NCI-H446 (cell line): ENCODE data around the gene PNO1.

Source experiments
- DNase-seq, 2 experiments: peaks; one replicate each; lab custom pipeline; 2025; lab: John Stamatoyannopoulos, UW

PNO1 gene

GRCh38 chr2:68195096-68195495 is 37.4 kb downstream of the PNO1 start:
- DNase-seq: no peak

- peak; percentile 29 to 65 for DNase-seq
Observed at GRCh38 chr2:68196120-68196716, 38.5 kb downstream of the PNO1 start.

- no peak for DNase-seq
Observed at GRCh38 chr2:68200157-68200787, 42.6 kb downstream of the PNO1 start.

- DNase-seq: no peak
Observed at GRCh38 chr2:68203587-68203986, 45.9 kb downstream of the PNO1 start.

- no peak for DNase-seq
Observed at GRCh38 chr2:68206793-68207192, 49.1 kb downstream of the PNO1 start.

- no peak for DNase-seq
Observed at GRCh38 chr2:68214381-68214780, 56.7 kb downstream of the PNO1 start.

- DNase-seq: no peak
Observed at GRCh38 chr2:68216454-68217310, 59.0 kb downstream of the PNO1 start.

GRCh38 chr2:68217729-68218128 is 60.0 kb downstream of the PNO1 start:
- no peak for DNase-seq

GRCh38 chr2:68218343-68218901 is 60.7 kb downstream of the PNO1 start:
- no peak for DNase-seq

GRCh38 chr2:68222287-68222686 is 64.6 kb downstream of the PNO1 start:
- DNase-seq: no peak

- no peak for DNase-seq
Observed at GRCh38 chr2:68223419-68223818, 65.7 kb downstream of the PNO1 start.

- DNase-seq: no peak
Observed at GRCh38 chr2:68225119-68225632, 67.5 kb downstream of the PNO1 start.
